ENCODE data around the gene CABYR.
"Not testable (repeated sequence)": the region's sequence is repeated elsewhere in the genome, so short reads cannot be mapped to it uniquely, and the experiment has no call there.

The CABYR gene

GRCh38 chr18:24130494-24130893 lies 8.4 kb upstream of the CABYR start:
- DNase-seq, result no peak

GRCh38 chr18:24136967-24137373 lies 1.9 kb upstream of the CABYR start:
- DNase-seq, result no peak

GRCh38 chr18:24138409-24138788 lies 463 bp upstream of the CABYR start:
- no peak for DNase-seq

GRCh38 chr18:24140697-24141096 lies 1.8 kb downstream of the CABYR start:
- DNase-seq, result no peak

GRCh38 chr18:24142376-24142775 lies 3.5 kb downstream of the CABYR start:
- no peak for DNase-seq

- not testable (repeated sequence) for DNase-seq
Observed at GRCh38 chr18:24149591-24149990, 10.7 kb downstream of the CABYR start.

GRCh38 chr18:24153397-24153796 lies 14.5 kb downstream of the CABYR start:
- no peak for DNase-seq

- no peak for DNase-seq
Observed at GRCh38 chr18:24157855-24158254, 19.0 kb downstream of the CABYR start.

- no peak for DNase-seq
Observed at GRCh38 chr18:24160086-24160485, 21.2 kb downstream of the CABYR start.

- DNase-seq, result no peak
Observed at GRCh38 chr18:24161304-24161703, 22.4 kb downstream of the CABYR start.

GRCh38 chr18:24168496-24168895 lies 29.6 kb downstream of the CABYR start:
- no peak for DNase-seq

GRCh38 chr18:24170360-24170759 lies 31.5 kb downstream of the CABYR start:
- DNase-seq, result no peak

GRCh38 chr18:24173997-24174396 lies 35.1 kb downstream of the CABYR start:
- no peak for DNase-seq

- peak; percentile 0 for DNase-seq
Observed at GRCh38 chr18:24176727-24177416, 38.0 kb downstream of the CABYR start.

- no peak for DNase-seq
Observed at GRCh38 chr18:24177499-24178133, 38.8 kb downstream of the CABYR start.

- no peak for DNase-seq
Observed at GRCh38 chr18:24180048-24180447, 41.2 kb downstream of the CABYR start.

- no peak for DNase-seq
Observed at GRCh38 chr18:24181806-24182205, 42.9 kb downstream of the CABYR start.

GRCh38 chr18:24185805-24186204 lies 46.9 kb downstream of the CABYR start:
- no peak for DNase-seq

GRCh38 chr18:24187049-24187448 lies 48.2 kb downstream of the CABYR start:
- no peak for DNase-seq

GRCh38 chr18:24187689-24188088 lies 48.8 kb downstream of the CABYR start:
- DNase-seq, result no peak

GRCh38 chr18:24188120-24188519 lies 49.3 kb downstream of the CABYR start:
- DNase-seq, result no peak

GRCh38 chr18:24189007-24189528 lies 50.2 kb downstream of the CABYR start:
- no peak for DNase-seq

GRCh38 chr18:24189664-24190346 lies 50.9 kb downstream of the CABYR start:
- DNase-seq, result no peak

- no peak for DNase-seq
Observed at GRCh38 chr18:24190590-24190989, 51.7 kb downstream of the CABYR start.

Measured in stimulated activated naive CD4-positive, alpha-beta T cell treated with Interleukin-2 at 50 U/mL for 16 hours (primary cell).